HL-60 (cell line): Measurements from ENCODE around the gene TFAP2A.

ENCODE experiments used
- POLR2AphosphoS5 ChIP-seq: IDR thresholded peaks from 2 replicates; pipeline ENCODE4 v1.6.1; 2012; ENCODE audit warnings: low read depth
- TF ChIP-seq, protein P1 (sequence below): IDR thresholded peaks from 2 replicates; pipeline ENCODE4 v1.6.1; 2012; ENCODE audit warnings: low read depth; ENCODE audit not compliant: insufficient replicate concordance
- TF ChIP-seq, protein P2 (sequence below): IDR thresholded peaks from one replicate; pipeline ENCODE4 v1.5.1; 2011; ENCODE audit warnings: low read length, control low read depth, inconsistent platforms; ENCODE audit not compliant: insufficient read depth

- TF ChIP-seq, protein P1, sequence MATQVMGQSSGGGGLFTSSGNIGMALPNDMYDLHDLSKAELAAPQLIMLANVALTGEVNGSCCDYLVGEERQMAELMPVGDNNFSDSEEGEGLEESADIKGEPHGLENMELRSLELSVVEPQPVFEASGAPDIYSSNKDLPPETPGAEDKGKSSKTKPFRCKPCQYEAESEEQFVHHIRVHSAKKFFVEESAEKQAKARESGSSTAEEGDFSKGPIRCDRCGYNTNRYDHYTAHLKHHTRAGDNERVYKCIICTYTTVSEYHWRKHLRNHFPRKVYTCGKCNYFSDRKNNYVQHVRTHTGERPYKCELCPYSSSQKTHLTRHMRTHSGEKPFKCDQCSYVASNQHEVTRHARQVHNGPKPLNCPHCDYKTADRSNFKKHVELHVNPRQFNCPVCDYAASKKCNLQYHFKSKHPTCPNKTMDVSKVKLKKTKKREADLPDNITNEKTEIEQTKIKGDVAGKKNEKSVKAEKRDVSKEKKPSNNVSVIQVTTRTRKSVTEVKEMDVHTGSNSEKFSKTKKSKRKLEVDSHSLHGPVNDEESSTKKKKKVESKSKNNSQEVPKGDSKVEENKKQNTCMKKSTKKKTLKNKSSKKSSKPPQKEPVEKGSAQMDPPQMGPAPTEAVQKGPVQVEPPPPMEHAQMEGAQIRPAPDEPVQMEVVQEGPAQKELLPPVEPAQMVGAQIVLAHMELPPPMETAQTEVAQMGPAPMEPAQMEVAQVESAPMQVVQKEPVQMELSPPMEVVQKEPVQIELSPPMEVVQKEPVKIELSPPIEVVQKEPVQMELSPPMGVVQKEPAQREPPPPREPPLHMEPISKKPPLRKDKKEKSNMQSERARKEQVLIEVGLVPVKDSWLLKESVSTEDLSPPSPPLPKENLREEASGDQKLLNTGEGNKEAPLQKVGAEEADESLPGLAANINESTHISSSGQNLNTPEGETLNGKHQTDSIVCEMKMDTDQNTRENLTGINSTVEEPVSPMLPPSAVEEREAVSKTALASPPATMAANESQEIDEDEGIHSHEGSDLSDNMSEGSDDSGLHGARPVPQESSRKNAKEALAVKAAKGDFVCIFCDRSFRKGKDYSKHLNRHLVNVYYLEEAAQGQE, result no peak
- TF ChIP-seq, protein P2, sequence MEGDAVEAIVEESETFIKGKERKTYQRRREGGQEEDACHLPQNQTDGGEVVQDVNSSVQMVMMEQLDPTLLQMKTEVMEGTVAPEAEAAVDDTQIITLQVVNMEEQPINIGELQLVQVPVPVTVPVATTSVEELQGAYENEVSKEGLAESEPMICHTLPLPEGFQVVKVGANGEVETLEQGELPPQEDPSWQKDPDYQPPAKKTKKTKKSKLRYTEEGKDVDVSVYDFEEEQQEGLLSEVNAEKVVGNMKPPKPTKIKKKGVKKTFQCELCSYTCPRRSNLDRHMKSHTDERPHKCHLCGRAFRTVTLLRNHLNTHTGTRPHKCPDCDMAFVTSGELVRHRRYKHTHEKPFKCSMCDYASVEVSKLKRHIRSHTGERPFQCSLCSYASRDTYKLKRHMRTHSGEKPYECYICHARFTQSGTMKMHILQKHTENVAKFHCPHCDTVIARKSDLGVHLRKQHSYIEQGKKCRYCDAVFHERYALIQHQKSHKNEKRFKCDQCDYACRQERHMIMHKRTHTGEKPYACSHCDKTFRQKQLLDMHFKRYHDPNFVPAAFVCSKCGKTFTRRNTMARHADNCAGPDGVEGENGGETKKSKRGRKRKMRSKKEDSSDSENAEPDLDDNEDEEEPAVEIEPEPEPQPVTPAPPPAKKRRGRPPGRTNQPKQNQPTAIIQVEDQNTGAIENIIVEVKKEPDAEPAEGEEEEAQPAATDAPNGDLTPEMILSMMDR, result no peak
- no peak for TF ChIP-seq POLR2AphosphoS5
These were observed 33.2 kb upstream of the TFAP2A start for GRCh38 chr6:10448096-10448495.
